SK-N-SH treated with all-trans-retinoic acid at 6 μM for 48 hours (cell line): ENCODE measurements around the gene C20orf141.

ENCODE experiments used
- ATAC-seq: fragments of 200-7000 bp; cut with Tn5 transposase; 3 replicates; pipeline ENCODE4 v1.9.1; 2020; ENCODE audit warnings: mild to moderate bottlenecking, moderate library complexity
- CSDC2 ChIP-seq: fragments of 250-450 bp; sonication (Bioruptor Pico); IDR thresholded peaks from 2 replicates; pipeline ENCODE4 v1.5.0; 2020; ENCODE audit warnings: mild to moderate bottlenecking, moderate library complexity
- ESRRG ChIP-seq: fragments of 250-450 bp; sonication (Bioruptor Pico); IDR thresholded peaks from 2 replicates; pipeline ENCODE4 v1.6.1; 2021; ENCODE audit warnings: mild to moderate bottlenecking
- ISL1 ChIP-seq: fragments of 250-450 bp; sonication (Bioruptor Pico); IDR thresholded peaks from 2 replicates; pipeline ENCODE4 v2.1.2; 2022; ENCODE audit warnings: mild to moderate bottlenecking, moderate library complexity
- OSR1 ChIP-seq: fragments of 250-450 bp; sonication (Bioruptor Pico); IDR thresholded peaks from 2 replicates; pipeline ENCODE4 v1.8.0; 2022; ENCODE audit warnings: moderate library complexity, mild to moderate bottlenecking, inconsistent platforms
- PPARA ChIP-seq: fragments of 250-450 bp; sonication (Bioruptor Pico); IDR thresholded peaks from 2 replicates; pipeline ENCODE4 v1.5.0; 2020; ENCODE audit warnings: mild to moderate bottlenecking, borderline replicate concordance
- RARB ChIP-seq: fragments of 250-450 bp; sonication (Bioruptor Pico); IDR thresholded peaks from 2 replicates; pipeline ENCODE4 v1.8.0; 2021; ENCODE audit warnings: mild to moderate bottlenecking, moderate library complexity
- SNAI2 ChIP-seq: fragments of 250-450 bp; sonication (Bioruptor Pico); IDR thresholded peaks from 2 replicates; pipeline ENCODE4 v1.5.0; 2020; ENCODE audit warnings: mild to moderate bottlenecking, moderate library complexity
- TCF4 ChIP-seq: fragments of 250-450 bp; sonication (Bioruptor Pico); IDR thresholded peaks from 2 replicates; pipeline ENCODE4 v1.8.0; 2021; ENCODE audit warnings: mild to moderate bottlenecking, moderate library complexity, borderline replicate concordance
- TOX ChIP-seq: fragments of 250-450 bp; sonication (Bioruptor Pico); IDR thresholded peaks from 2 replicates; pipeline ENCODE4 v1.8.0; 2021; ENCODE audit warnings: mild to moderate bottlenecking, moderate library complexity, borderline replicate concordance
- ZC3H10 ChIP-seq: fragments of 250-450 bp; sonication (Bioruptor Pico); IDR thresholded peaks from 2 replicates; pipeline ENCODE4 v1.5.1; 2021; ENCODE audit warnings: mild to moderate bottlenecking, moderate library complexity
- ZFP3 ChIP-seq: fragments of 250-450 bp; sonication (Bioruptor Pico); IDR thresholded peaks from 2 replicates; pipeline ENCODE4 v1.5.0; 2020; ENCODE audit warnings: mild to moderate bottlenecking, moderate library complexity
- ZFP30 ChIP-seq: fragments of 450-650 bp; formaldehyde crosslinking; IDR thresholded peaks from 2 replicates; pipeline ENCODE4 v1.5.0; 2022; ENCODE audit warnings: mild to moderate bottlenecking, moderate library complexity
- ZNF70 ChIP-seq: fragments of 450-650 bp; formaldehyde crosslinking; IDR thresholded peaks from 2 replicates; pipeline ENCODE4 v1.5.0; 2020; ENCODE audit warnings: mild to moderate bottlenecking, moderate library complexity
- TF ChIP-seq, protein P1 (sequence below): fragments of 250-450 bp; sonication (Bioruptor Pico); IDR thresholded peaks from 2 replicates; pipeline ENCODE4 v1.5.0; 2020; ENCODE audit warnings: mild to moderate bottlenecking, moderate library complexity

The C20orf141 gene

DNA sequence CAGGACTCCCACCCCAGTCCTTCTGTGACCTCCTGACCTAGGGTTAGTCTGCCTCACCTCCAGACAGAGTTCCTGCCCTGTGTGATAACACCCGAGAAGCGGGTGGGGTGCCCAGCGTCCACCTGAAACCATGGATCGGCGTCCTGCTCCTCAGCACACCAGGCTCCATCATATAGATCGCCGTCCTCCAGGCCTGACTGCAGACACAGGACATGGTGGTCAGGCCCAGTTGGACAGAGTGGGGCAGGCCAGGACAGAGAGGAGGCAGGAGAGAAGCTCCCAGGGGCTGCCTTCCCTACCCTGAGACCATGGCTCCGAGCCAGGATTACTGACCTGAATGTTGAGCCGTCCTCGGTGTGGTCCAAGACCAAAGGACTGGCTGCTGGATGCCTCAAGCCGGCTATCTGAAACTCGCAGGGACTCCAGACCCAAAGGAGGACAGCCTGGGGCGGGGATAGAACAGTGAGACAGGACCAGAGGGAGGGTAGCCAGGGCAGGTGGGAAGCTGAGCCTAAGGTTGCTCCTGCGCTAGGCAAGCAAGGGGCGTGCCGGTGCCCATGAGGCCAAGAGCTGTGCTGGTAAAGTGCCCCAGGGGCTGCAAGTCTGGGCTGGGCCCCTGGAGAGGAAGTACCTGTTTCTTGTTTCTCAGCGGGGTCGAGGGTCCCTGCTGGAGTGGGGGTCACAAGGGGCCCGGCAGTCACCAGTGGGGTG lies 16.5 kb upstream of the C20orf141 start (continued):
- TF ChIP-seq, protein P1, sequence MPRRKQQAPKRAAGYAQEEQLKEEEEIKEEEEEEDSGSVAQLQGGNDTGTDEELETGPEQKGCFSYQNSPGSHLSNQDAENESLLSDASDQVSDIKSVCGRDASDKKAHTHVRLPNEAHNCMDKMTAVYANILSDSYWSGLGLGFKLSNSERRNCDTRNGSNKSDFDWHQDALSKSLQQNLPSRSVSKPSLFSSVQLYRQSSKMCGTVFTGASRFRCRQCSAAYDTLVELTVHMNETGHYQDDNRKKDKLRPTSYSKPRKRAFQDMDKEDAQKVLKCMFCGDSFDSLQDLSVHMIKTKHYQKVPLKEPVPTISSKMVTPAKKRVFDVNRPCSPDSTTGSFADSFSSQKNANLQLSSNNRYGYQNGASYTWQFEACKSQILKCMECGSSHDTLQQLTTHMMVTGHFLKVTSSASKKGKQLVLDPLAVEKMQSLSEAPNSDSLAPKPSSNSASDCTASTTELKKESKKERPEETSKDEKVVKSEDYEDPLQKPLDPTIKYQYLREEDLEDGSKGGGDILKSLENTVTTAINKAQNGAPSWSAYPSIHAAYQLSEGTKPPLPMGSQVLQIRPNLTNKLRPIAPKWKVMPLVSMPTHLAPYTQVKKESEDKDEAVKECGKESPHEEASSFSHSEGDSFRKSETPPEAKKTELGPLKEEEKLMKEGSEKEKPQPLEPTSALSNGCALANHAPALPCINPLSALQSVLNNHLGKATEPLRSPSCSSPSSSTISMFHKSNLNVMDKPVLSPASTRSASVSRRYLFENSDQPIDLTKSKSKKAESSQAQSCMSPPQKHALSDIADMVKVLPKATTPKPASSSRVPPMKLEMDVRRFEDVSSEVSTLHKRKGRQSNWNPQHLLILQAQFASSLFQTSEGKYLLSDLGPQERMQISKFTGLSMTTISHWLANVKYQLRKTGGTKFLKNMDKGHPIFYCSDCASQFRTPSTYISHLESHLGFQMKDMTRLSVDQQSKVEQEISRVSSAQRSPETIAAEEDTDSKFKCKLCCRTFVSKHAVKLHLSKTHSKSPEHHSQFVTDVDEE (CRISPR knock-in tag): no peak
- no peak for TF ChIP-seq RARB (CRISPR knock-in tag)
- TF ChIP-seq SNAI2 (CRISPR knock-in tag): no peak
- TF ChIP-seq TOX (CRISPR knock-in tag): no peak
- no peak for TF ChIP-seq TCF4 (CRISPR knock-in tag)
- TF ChIP-seq CSDC2: no peak
- TF ChIP-seq PPARA (CRISPR knock-in tag): no peak
- TF ChIP-seq ZC3H10 (CRISPR knock-in tag): no peak
- no peak for TF ChIP-seq OSR1 (CRISPR knock-in tag)
- no peak for TF ChIP-seq ISL1 (CRISPR knock-in tag)
- TF ChIP-seq ZFP30 (CRISPR knock-in tag): no peak

DNA sequence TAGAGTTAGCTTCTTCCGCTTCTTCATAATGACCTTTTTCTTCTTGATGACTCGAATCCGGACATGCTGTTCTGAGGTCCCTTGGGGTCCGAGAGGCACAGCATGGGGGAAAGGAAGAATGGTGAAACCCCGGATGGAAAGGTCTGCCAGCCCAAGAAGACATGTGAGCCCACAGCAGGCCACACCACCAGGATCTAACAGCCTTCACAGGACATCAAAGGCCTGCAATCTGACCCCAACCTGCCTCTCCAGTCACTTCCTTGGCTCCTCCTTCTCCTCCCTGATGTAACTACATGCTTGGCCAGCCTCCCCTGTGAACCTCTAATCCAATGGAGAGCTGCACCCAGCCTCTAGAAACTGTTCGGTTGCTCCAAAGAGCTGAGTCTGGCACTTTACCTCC lies 16.0 kb upstream of the C20orf141 start:
- TF ChIP-seq RARB (CRISPR knock-in tag): no peak
- TF ChIP-seq, protein P1 (CRISPR knock-in tag): no peak
- TF ChIP-seq TCF4 (CRISPR knock-in tag): no peak
- TF ChIP-seq ZNF70: no peak
- TF ChIP-seq ZC3H10 (CRISPR knock-in tag): no peak
- TF ChIP-seq, all 23 proteins: peak for 0

DNA sequence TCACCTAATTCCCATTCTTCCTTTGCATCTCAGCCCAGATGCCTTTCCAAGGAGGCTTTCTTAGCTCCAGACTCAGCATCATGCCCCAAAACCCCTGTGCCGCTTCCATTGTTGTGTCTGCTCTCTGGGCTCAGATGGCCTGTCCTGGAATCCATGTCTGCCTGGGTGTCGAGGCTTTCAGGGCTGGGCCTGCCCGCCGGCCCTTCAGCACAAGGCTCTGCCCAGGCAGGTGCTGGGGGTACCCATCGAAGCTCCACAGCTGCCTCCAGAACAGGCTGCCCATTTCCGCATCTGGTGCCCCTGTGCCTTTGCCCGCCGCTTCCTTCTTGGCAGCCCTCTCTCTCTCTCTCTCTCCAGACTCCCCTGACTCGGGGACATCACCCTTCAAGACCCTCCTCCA lies 15.5 kb upstream of the C20orf141 start:
- no peak for TF ChIP-seq ZFP3 (CRISPR knock-in tag)
- TF ChIP-seq ESRRG (CRISPR knock-in tag): no peak
- ATAC-seq: peak; percentile 7; the same call in 2 of the 3 replicates

More for the DNA sequence above, 16.0 kb upstream of the C20orf141 start:
- ATAC-seq: peak; percentile 10; the same call in 2 of the 3 replicates

DNA sequence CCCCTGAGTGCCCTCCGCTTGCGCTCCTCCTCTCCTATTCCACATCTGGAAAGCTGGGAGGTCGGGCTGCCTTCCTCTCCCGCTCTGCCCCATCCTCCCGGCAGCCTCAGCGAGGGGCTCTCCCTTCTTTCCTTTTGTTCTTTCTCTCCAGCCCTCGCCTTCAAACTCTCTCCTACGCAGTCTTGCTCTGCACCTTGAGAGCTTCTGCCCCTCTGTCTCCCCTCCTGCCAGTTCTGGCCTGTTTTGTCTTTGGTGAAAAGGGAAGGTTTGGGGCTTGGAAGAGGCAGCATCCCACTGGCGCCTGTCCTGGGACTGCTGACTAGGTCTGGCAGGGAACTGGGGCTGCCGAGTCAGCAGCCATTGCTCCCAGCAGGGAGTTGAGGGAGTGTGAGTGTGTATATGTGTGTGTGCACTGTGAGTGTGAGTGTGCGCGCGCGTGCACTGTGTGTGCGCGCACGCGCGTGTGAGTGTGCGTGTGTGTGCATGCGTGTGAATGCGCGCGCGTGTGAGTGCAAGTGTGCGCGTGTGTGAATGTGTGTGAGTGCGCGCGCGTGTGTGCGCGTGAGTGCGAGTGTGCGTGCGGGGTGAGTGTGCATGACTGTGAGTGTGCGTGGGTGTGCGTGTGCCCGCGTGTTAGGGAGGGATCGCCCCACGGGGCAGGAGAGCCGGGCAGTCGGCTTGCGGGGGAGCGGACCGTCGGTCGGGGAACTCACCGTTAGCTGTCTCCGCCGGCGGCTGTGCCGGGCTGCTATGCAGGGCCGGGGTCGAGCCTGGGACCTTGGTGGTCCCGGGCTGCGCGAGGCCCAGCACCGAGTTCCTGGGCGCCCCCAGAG lies 14.9 kb upstream of the C20orf141 start:
- ATAC-seq: peak; percentile 76
- TF ChIP-seq, protein P1 (CRISPR knock-in tag): 0 out of 2 replicates have a peak, but pooled peaks have one; percentile 68
- TF ChIP-seq ZFP3 (CRISPR knock-in tag) (0 out of 2 replicates have a peak, but pooled peaks have one; percentile 34), ZNF70 (no peak)
